Measurements from ENCODE around the gene SLFN13. TPM values are rescaled to one million over a fixed set of nuclear protein-coding genes. Genes with fewer than 3 reads are reported as not detected.
"Not testable (repeated sequence)": the region's sequence is repeated elsewhere in the genome, so short reads cannot be mapped to it uniquely, and the experiment has no call there.

Gene SLFN13
- polyA plus RNA-seq, 1 donor: 7.4 TPM

DNA sequence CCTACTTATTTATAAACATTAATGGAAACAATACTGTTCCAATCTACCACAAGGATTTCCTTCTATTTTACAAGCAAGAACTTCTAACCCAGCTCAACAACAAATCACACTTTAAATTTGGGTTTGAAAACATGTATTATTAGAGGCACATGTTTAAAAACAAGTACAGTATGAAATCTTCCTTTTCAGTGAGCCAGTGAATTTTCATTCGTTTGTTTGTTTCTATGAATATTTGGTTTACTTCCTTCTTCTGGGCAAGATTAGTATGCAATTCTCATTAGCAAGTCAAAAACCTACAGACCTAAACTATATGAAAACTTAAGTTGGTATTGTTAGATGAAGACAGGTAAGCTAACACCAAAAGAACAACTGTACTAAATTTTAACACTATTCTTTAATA lies 42.0 kb downstream of the SLFN13 start:
- Histone ChIP-seq H3K27ac (ENCODE audit: low read length) (no peak overlapping the region), H3K4me3 (ENCODE audit: low read length) (no peak overlapping the region), H3K36me3 (ENCODE audit: control insufficient read depth, insufficient read depth, low read length) (peaks cover 7% of the 10 kb centered on the region), H3K27me3 (ENCODE audit: control insufficient read depth, insufficient read depth, low read length) (no peaks in the 10 kb centered on the region), H3K9me3 (ENCODE audit: control insufficient read depth, low read depth, low read length) (peaks cover 4% of the 10 kb centered on the region), H3K4me1 (ENCODE audit: control insufficient read depth, insufficient read depth, low read length) (no peaks in the 10 kb centered on the region)
- DNase-seq: no peak
- 83% methylated on average over 1 of the region's 1 CpG for WGBS (ENCODE audit: insufficient coverage, low lambda C conversion rate)

DNA sequence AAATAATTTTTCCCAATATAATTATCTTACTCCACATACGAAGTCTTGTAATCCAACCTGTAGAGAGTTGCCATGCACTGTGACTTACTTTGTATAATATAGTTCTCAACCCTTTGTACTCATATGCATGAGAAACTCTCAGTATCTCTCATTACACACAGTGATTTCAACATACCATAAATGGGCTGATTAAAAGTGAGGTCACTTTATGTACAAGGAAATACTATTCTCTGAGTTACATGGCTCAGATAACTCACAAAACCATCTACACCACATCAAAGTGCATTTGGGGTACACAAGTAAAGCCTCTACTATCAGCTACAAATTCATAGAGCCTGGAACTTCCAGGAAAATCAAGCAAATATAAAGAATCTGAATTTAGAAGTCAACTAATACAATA lies 44.2 kb downstream of the SLFN13 start:
- no peaks in the 10 kb centered on the region for H3K27me3 ChIP-seq (ENCODE audit: control insufficient read depth, insufficient read depth, low read length)
- no peaks in the 10 kb centered on the region for H3K4me1 ChIP-seq (ENCODE audit: control insufficient read depth, insufficient read depth, low read length)
- no peak overlapping the region for H3K4me3 ChIP-seq (ENCODE audit: low read length)
- H3K36me3 ChIP-seq (ENCODE audit: control insufficient read depth, insufficient read depth, low read length): no peaks in the 10 kb centered on the region
- H3K9me3 ChIP-seq (ENCODE audit: control insufficient read depth, low read depth, low read length): peaks cover 4% of the 10 kb centered on the region
- no CpG with 5 or more reads among the region's 1 CpG for WGBS (ENCODE audit: insufficient coverage, low lambda C conversion rate)
- DNase-seq: peak; percentile 49 to 72
- no peak overlapping the region for H3K27ac ChIP-seq (ENCODE audit: low read length)

DNA sequence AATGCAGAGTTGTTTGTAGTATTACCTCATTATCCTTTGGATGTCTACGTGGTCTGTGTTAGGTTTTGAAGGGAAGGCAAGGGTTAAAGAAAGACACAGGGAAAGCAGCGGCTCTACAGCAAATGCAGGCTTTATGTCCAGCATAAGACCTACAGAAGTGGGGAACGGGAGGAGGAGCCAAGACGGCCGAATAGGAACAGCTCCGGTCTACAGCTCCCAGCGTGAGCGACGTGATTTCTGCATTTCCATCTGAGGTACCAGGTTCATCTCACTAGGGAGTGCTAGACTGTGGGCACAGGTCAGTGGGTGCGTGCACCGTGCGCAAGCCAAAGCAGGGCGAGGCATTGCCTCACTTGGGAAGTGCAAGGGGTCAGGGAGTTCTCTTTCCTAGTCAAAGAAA lies 54.8 kb downstream of the SLFN13 start:
- not testable (repeated sequence) for H3K27ac ChIP-seq (ENCODE audit: low read length); H3K27me3 ChIP-seq (ENCODE audit: control insufficient read depth, insufficient read depth, low read length); H3K4me3 ChIP-seq (ENCODE audit: low read length); H3K4me1 ChIP-seq (ENCODE audit: control insufficient read depth, insufficient read depth, low read length); H3K36me3 ChIP-seq (ENCODE audit: control insufficient read depth, insufficient read depth, low read length); H3K9me3 ChIP-seq (ENCODE audit: control insufficient read depth, low read depth, low read length); DNase-seq
- no CpG with 5 or more reads among the region's 13 CpGs for WGBS (ENCODE audit: insufficient coverage, low lambda C conversion rate)

DNA sequence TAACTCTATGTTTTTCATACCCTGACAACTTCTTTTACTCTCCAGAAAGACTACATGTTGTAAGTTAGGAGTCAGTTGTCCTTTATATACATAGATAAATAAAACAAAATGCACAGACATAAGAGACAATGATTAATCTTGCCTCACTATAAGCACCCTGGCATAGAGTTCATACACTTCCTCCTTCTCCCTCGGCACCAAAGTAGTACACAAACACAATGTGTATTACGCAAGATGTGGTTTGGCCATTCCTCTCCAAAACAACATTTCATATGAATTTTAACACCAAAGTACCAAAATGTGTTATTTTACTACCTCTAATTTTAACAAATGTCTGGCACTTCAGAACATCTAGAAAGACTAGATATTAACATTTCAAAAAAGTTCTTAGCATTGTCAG lies 57.9 kb downstream of the SLFN13 start:
- Histone ChIP-seq H3K4me1 (ENCODE audit: control insufficient read depth, insufficient read depth, low read length) (no peaks in the 10 kb centered on the region), H3K9me3 (ENCODE audit: control insufficient read depth, low read depth, low read length) (no peaks in the 10 kb centered on the region), H3K27me3 (ENCODE audit: control insufficient read depth, insufficient read depth, low read length) (peaks cover 6% of the 10 kb centered on the region), H3K4me3 (ENCODE audit: low read length) (no peak overlapping the region), H3K27ac (ENCODE audit: low read length) (no peak overlapping the region), H3K36me3 (ENCODE audit: control insufficient read depth, insufficient read depth, low read length) (no peaks in the 10 kb centered on the region)
- DNase-seq: no peak
- 88% methylated on average over 1 of the region's 2 CpGs for WGBS (ENCODE audit: insufficient coverage, low lambda C conversion rate)

DNA sequence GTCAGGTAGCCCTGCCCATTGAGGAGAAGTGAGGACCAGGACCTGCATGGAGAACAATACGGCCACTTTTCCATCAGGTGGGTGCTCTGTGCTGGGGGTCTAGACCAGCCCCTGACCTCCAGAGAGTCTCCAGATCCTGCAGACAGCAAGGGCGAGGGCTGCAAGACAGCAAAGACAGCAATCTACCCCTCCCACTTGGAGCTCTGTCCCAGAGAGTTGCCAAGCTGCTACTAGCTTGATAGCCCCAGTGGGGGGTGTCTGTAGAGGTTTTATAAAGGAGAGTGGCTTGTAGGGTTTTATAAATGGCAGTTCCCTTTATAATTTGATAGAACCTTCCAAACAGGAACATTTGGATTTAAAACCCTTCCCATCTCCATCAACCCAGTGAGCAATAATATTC lies 58.4 kb downstream of the SLFN13 start:
- Histone ChIP-seq H3K36me3 (ENCODE audit: control insufficient read depth, insufficient read depth, low read length) (no peaks in the 10 kb centered on the region), H3K4me1 (ENCODE audit: control insufficient read depth, insufficient read depth, low read length) (no peaks in the 10 kb centered on the region), H3K9me3 (ENCODE audit: control insufficient read depth, low read depth, low read length) (no peaks in the 10 kb centered on the region), H3K4me3 (ENCODE audit: low read length) (no peak overlapping the region), H3K27me3 (ENCODE audit: control insufficient read depth, insufficient read depth, low read length) (peaks cover 6% of the 10 kb centered on the region), H3K27ac (ENCODE audit: low read length) (no peak overlapping the region)
- DNase-seq: no peak
- no CpG with 5 or more reads among the region's 2 CpGs for WGBS (ENCODE audit: insufficient coverage, low lambda C conversion rate)

DNA sequence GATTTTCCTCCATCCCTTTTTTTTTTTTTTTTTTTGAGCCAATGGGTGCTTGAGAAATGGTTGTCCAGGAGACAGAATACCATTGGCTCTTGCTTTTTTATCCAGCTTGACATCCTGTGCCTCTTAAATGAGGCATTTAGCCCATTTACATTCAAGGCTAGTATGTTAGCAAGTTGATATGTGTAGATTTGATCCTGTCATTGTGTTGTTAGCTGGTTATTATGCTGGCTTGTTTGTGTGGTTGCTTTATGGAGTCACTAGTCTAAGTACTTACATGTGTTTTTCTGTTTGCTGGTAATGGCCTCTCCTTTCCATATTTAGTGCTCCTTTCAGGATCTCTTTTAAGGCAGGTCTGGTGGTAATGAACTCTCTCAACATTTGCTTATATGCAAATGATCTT lies 61.1 kb downstream of the SLFN13 start:
- Histone ChIP-seq H3K36me3 (ENCODE audit: control insufficient read depth, insufficient read depth, low read length) (no peaks in the 10 kb centered on the region), H3K4me3 (ENCODE audit: low read length) (no peak overlapping the region), H3K27me3 (ENCODE audit: control insufficient read depth, insufficient read depth, low read length) (peaks cover 11% of the 10 kb centered on the region), H3K9me3 (ENCODE audit: control insufficient read depth, low read depth, low read length) (no peaks in the 10 kb centered on the region), H3K4me1 (ENCODE audit: control insufficient read depth, insufficient read depth, low read length) (no peaks in the 10 kb centered on the region), H3K27ac (ENCODE audit: low read length) (no peak overlapping the region)
- no peak for DNase-seq

Other genes with a start within 250 kb of the SLFN13 start
- 4.7 TPM for gene SLFN5, start 205.7 kb downstream of the SLFN13 start, polyA plus RNA-seq
- 4.1 TPM for gene SLFN11, start 75.1 kb downstream of the SLFN13 start, polyA plus RNA-seq
- 6.4 TPM for gene SLFN12, start 16.3 kb downstream of the SLFN13 start, polyA plus RNA-seq
- gene SLFN12L, start 88.9 kb upstream of the SLFN13 start, polyA plus RNA-seq: 1.4 TPM
- gene SLFN14, start 112.1 kb upstream of the SLFN13 start, polyA plus RNA-seq: 0.21 TPM
- gene PEX12, start 129.8 kb upstream of the SLFN13 start, polyA plus RNA-seq: 8.1 TPM
- 89.5 TPM for gene AP2B1, start 138.6 kb upstream of the SLFN13 start, polyA plus RNA-seq

Data from large intestine (tissue), 3 donors.